Stimulated activated naive CD8-positive, alpha-beta T cell treated with anti-CD3 and anti-CD28 coated beads, Interleukin-15, Interleukin-2, amounts not matched to agents 100 ng/mL and 50 ng/mL, for 24 hours (primary cell): ENCODE results near the gene ARHGEF38.

Source experiments
- H3K27ac Mint-ChIP-seq: one replicate; pipeline ENCODE4 v1.8.0; 2021; ENCODE audit warnings: mild to moderate bottlenecking, mixed read lengths
- H3K27me3 Mint-ChIP-seq: one replicate; pipeline ENCODE4 v1.8.0; 2021; ENCODE audit warnings: mixed read lengths
- H3K36me3 Mint-ChIP-seq: one replicate; pipeline ENCODE4 v1.8.0; 2021; ENCODE audit warnings: low read depth, mixed read lengths
- H3K4me1 Mint-ChIP-seq: one replicate; pipeline ENCODE4 v1.8.0; 2021; ENCODE audit warnings: low read depth, mixed read lengths
- H3K4me3 Mint-ChIP-seq: one replicate; pipeline ENCODE4 v1.8.0; 2021; ENCODE audit warnings: mild to moderate bottlenecking, mixed read lengths
- H3K9me3 Mint-ChIP-seq: one replicate; pipeline ENCODE4 v1.8.0; 2021; ENCODE audit warnings: mixed read lengths

Gene ARHGEF38, protein sequence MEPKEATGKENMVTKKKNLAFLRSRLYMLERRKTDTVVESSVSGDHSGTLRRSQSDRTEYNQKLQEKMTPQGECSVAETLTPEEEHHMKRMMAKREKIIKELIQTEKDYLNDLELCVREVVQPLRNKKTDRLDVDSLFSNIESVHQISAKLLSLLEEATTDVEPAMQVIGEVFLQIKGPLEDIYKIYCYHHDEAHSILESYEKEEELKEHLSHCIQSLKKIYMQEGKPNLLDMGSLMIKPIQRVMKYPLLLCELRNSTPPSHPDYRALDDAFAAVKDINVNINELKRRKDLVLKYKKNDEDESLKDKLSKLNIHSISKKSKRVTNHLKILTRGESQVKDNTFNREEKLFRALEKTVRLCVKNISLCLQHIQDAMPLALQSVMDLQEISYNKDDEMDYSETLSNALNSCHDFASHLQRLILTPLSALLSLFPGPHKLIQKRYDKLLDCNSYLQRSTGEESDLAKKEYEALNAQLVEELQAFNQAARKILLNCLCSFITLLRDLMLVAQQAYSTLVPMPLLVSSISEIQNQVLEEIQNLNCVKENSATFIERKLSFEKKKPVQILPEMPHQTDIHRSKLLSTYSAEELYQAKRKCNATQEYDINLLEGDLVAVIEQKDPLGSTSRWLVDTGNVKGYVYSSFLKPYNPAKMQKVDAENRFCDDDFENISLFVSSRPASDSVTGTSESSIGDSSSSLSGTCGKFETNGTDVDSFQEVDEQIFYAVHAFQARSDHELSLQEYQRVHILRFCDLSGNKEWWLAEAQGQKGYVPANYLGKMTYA

DNA sequence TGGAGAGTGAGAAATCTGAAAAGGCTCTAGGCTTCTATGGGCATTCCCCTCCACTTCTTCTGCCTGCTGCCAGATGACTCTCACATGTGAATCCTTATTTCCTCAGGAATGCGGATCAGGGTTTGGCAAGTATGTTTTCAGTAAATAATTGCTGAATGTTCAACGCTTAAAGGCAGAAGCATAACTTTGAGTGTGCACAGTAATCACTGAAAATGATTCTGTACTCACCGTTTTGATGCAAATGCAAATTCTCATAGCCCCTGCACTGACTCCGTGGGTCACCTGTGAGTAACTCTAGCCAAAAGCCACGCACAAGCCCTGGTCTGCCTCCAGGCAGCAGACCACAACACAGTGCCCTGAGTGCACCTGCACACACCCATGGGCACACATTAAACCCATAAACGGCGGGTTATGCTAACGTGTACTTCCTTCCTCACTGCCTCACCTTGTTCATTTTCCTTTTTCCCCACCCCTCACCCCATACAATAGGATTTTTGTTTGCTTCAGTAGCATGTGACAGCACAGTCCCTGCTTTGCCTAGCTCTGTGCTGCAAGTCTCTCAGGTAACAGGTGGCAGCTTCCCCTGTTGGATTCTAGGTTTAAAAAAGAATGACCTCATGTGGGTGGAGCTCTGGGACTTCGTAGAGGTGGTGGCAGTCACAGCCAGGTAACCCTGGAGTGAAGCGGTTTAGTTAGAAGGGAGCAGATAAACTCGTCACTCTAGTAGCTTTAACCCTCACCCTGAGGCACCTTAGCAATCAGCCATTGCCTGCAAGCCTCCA is at the start of gene ARHGEF38:
ARHGEF38 (plus strand) TSS at position 656 of the 782 bp plus-strand sequence. CDS start 146 bp downstream, outside the sequence.
- no peaks in the 10 kb centered on the region for H3K4me1 Mint-ChIP-seq
- H3K9me3 Mint-ChIP-seq = no peaks in the 10 kb centered on the region
- H3K27me3 Mint-ChIP-seq = peaks cover 11% of the 10 kb centered on the region
- H3K27ac Mint-ChIP-seq = no peak within 1 kb of the TSS
- H3K4me3 Mint-ChIP-seq = no peak within 1 kb of the TSS
- no peaks in the 10 kb centered on the region for H3K36me3 Mint-ChIP-seq

DNA sequence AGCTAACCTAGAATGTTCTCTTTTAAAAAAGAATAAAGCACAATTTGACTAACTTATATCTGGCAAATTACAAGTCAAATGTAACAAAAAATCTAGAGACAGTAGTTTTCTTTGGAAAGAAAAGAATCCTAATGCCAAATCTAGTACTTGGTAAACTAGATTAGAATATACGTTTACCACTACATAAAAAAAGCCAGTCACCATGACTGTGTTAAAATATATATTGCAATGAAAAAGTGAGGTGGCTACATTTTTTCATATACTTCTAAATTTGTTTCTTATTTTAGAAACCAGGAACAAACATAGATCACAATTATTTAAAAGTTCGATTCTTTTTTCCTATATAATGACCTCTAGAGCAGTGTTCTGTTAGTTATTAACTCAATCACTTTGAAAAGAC is 48.9 kb upstream of the ARHGEF38 start:
- no peak overlapping the region for H3K27ac Mint-ChIP-seq
- H3K4me3 Mint-ChIP-seq = no peak overlapping the region
- H3K27me3 Mint-ChIP-seq = no peaks in the 10 kb centered on the region
- H3K9me3 Mint-ChIP-seq = no peaks in the 10 kb centered on the region
- H3K4me1 Mint-ChIP-seq = no peaks in the 10 kb centered on the region
- H3K36me3 Mint-ChIP-seq = no peaks in the 10 kb centered on the region

DNA sequence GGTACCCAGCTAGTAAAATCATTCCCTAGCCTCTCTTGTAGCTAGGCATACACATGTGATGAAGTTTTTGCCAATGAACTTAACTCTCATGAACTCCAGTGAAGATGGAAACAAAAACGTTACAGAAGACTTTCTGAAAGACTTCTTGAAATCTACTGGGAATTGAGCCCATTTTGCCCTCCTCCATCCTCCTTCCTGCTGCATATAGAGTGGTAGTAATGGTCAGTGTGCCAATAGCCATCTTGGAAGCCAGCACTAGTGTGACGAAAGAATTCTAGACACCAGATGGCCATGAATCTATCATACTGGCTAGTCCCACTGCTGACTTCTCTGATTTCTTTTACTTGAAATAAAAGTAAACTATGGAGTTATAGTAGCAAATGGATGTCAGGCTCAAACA is 47.7 kb upstream of the ARHGEF38 start:
- H3K4me3 Mint-ChIP-seq = no peak overlapping the region
- H3K4me1 Mint-ChIP-seq = no peaks in the 10 kb centered on the region
- H3K36me3 Mint-ChIP-seq = no peaks in the 10 kb centered on the region
- no peaks in the 10 kb centered on the region for H3K27me3 Mint-ChIP-seq
- H3K9me3 Mint-ChIP-seq = no peaks in the 10 kb centered on the region
- H3K27ac Mint-ChIP-seq = no peak overlapping the region

DNA sequence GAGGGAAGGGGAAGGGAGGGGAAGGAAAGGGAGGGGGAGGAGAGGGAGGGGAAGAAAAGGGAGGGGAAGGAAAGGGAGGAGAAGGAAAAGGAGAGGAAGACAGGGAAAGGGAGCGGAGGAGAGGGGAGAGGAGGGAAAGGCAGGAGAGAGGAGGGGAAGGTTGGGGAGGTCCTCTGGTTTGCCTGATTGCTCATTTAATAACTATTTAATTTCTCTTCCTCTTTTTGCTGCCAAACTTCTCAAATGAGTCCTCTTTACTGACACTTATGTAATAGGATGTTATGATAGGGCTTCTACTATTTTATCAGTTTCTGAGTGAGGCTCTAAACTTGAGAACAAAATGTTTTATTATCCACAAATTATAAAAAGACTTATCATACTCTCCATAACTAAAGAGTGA is 43.1 kb upstream of the ARHGEF38 start:
- no peaks in the 10 kb centered on the region for H3K36me3 Mint-ChIP-seq
- H3K4me1 Mint-ChIP-seq = no peaks in the 10 kb centered on the region
- H3K4me3 Mint-ChIP-seq = no peak overlapping the region
- no peak overlapping the region for H3K27ac Mint-ChIP-seq
- peaks cover 23% of the 10 kb centered on the region for H3K27me3 Mint-ChIP-seq
- H3K9me3 Mint-ChIP-seq = peaks cover 10% of the 10 kb centered on the region

DNA sequence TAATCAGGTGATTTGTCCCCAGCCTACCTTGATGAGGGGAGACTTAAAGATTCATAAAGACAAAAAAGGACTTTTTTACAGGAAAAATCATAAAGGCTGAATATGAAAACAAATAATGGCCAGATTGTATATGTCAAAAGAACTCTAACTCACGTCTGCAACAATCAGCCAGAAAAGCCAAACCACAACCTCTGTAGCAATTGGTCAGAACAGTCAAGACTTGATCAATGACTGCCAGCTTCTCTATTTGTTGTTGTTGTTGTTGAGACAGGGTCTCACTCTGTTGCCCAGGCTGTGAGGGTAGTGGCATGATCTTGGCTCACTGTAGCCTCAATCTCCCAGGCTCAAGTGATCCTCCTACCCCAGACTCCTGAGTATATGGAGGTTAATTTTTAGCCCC is 42.7 kb upstream of the ARHGEF38 start:
- no peak overlapping the region for H3K4me3 Mint-ChIP-seq
- H3K36me3 Mint-ChIP-seq = no peaks in the 10 kb centered on the region

DNA sequence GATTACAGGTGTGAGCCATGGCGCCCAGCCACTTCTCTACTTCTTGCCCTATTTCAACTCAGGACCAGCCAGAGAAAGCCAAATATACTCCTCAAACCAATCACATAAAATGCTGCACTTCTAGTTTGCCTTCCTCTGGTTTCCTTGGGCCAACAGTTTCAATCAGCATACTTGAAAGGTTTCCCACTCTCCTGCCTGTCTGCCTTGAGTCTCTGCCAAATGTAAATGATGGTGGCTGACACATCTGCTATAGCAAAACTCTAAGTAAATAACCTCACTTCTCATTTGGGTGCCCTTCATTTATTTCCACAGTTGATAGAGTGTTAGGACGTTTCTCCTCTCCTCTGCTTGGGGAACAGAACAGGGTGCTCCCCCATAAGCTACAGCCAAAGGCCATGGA is 42.2 kb upstream of the ARHGEF38 start:
- peaks cover 27% of the 10 kb centered on the region for H3K27me3 Mint-ChIP-seq
- peaks cover 10% of the 10 kb centered on the region for H3K9me3 Mint-ChIP-seq
- H3K27ac Mint-ChIP-seq = no peak overlapping the region
- no peak overlapping the region for H3K4me3 Mint-ChIP-seq
- no peaks in the 10 kb centered on the region for H3K4me1 Mint-ChIP-seq
- no peaks in the 10 kb centered on the region for H3K36me3 Mint-ChIP-seq

More for the DNA sequence above, 42.7 kb upstream of the ARHGEF38 start:
- Mint-ChIP-seq H3K9me3 (peaks cover 10% of the 10 kb centered on the region), H3K4me1 (no peaks in the 10 kb centered on the region), H3K27me3 (peaks cover 23% of the 10 kb centered on the region), H3K27ac (no peak overlapping the region)

DNA sequence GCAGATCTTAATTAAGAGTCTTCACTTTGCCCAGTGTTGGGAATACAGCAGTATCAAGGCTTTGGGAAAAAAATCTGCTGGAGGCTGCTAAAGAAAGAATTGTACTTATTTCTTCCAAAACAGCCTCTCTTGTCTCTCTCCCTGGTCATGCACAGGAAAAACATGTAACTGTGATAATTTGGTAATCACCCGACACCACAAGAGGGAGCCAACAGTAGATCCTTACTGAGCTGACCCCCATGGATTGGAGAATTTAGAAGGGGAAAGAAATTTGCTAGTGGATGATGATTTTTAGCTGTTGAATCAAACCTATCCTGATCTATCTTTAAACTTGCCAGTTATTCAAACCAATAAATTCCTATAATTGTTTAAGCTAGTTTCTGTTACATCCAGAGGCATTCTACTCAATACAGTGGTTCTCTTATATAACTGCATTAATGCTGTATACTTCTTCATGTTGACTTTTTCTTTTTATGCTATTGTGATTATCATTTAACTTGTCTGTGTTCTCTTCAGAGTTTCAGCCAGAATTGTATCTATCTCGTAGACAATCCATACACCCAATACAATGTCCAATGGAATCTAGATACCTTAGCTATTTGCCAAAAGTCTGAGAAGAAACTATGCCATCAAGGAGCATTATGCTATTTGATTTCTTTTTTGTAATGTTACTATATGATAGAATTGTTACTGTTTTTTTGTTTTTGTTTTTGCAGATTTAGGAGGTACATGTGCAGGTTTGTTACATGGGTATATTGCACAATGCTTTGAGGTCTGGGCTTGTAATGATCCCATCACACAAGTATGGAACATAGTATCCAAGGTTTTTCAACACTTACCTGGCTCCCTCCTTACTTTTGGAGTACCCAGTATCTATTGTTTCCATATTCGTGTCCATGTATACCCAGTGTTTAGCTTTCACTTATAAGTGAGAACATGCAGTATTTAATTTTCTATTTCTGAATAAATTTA is 31.3 kb upstream of the ARHGEF38 start:
- no peak overlapping the region for H3K27ac Mint-ChIP-seq
- peaks cover 24% of the 10 kb centered on the region for H3K27me3 Mint-ChIP-seq
- no peaks in the 10 kb centered on the region for H3K9me3 Mint-ChIP-seq
- no peak overlapping the region for H3K4me3 Mint-ChIP-seq
- H3K4me1 Mint-ChIP-seq = no peaks in the 10 kb centered on the region
- no peaks in the 10 kb centered on the region for H3K36me3 Mint-ChIP-seq

DNA sequence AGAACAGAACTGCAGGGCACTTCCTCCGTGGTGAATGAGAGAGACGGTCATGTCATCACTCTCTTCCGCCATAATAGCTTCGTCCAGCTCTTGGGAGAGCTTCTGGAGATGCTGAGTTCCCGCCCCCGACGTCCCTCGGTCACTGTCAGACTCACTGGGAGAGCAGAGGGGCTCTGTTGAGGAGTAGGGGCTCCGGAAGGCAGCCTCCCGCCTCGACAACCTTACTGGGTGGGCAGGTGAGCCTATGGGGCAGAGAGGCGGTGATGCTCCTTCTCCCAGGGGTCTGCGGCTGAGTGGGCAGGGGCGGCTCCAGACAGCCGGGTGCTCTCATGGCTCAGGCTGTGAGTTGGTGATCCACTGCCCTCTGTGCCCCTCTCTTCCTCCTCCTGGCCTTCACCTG is 25.8 kb upstream of the ARHGEF38 start:
- no peaks in the 10 kb centered on the region for H3K9me3 Mint-ChIP-seq
- no peak overlapping the region for H3K27ac Mint-ChIP-seq
- no peaks in the 10 kb centered on the region for H3K4me1 Mint-ChIP-seq
- H3K36me3 Mint-ChIP-seq = no peaks in the 10 kb centered on the region
- peaks cover 13% of the 10 kb centered on the region for H3K27me3 Mint-ChIP-seq
- no peak overlapping the region for H3K4me3 Mint-ChIP-seq

DNA sequence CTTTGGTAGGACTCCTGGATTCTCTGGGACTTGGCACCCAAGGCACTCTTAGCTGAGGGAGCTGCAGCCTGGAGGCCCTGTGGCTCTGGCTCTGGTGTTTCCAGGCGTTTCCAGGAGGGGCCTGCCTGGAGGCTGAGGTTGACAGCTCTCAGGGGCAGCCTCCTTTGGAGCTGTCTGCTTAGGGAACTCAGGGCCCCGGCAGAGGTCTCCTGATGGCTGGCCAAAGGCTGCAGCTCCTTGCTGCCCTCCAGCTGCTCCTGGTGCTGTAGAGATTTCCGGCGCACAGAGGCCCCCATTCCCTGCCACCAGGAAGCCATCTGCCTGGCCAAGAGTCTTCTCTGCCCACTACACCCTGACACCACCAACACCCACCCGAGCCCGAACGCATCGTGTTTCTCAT is 25.3 kb upstream of the ARHGEF38 start:
- Mint-ChIP-seq H3K4me3 (no peak overlapping the region), H3K27ac (no peak overlapping the region), H3K9me3 (no peaks in the 10 kb centered on the region), H3K27me3 (peaks cover 13% of the 10 kb centered on the region), H3K36me3 (no peaks in the 10 kb centered on the region), H3K4me1 (no peaks in the 10 kb centered on the region)

DNA sequence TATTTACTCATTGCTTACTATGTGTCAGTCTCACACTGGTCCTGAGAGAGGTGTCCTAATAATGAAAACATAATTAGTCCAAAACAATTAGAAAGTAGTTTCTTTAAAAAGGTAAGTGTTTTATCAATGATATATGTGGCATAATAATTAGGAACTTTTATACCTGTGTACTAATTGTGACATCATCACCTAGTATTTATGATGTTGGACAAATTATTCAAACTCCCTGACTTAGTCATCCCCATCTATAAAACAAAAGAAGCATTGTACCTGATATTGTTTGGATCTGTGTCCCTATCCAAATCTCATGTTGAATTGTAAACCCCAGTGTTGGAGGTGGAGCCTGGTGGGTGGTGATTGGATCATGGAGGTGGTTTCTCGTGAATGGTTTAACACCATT is 15.8 kb upstream of the ARHGEF38 start:
- Mint-ChIP-seq H3K27me3 (peaks cover 9% of the 10 kb centered on the region), H3K4me3 (no peak overlapping the region), H3K4me1 (no peaks in the 10 kb centered on the region), H3K36me3 (no peaks in the 10 kb centered on the region), H3K27ac (no peak overlapping the region), H3K9me3 (no peaks in the 10 kb centered on the region)

DNA sequence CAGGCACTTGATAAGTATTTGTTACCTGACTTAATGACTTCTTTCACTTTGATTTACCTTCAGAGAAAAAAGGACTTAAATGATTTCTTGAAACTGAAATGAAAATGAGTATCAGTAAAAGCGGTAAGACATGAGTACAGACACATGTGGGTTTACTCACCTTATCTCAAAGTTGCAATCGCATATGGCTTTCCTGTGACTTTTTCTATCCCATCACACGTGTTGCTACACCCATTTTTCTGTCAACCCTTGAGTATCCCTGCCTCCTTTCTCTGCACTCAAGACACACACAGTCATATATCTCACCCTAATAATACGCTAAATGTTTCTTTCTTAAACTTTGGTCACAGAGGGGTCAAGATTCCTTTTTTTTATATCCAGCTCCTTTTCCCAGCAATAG is 11.0 kb upstream of the ARHGEF38 start:
- Mint-ChIP-seq H3K36me3 (no peaks in the 10 kb centered on the region), H3K27me3 (peaks cover 14% of the 10 kb centered on the region), H3K27ac (no peak overlapping the region), H3K4me3 (no peak overlapping the region), H3K9me3 (no peaks in the 10 kb centered on the region), H3K4me1 (no peaks in the 10 kb centered on the region)

DNA sequence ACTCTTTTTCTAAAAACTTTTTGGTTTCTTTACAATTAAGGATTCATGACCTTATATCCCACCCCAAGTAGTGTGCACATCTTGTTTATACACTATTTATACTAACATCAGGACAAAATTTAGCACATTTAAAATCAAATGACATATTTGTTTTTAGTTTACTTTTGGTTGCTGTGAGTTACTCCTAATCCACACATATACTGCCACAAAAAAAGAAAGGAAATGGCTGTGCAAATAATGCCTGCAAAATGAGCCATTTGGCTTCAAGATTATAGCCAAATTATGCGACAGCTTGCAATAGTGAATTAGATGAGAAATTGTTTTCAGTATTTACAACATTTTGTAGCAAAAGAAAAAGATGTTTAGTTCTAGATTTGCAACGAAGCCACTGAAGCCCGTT is 10.4 kb upstream of the ARHGEF38 start:
- H3K4me1 Mint-ChIP-seq = no peaks in the 10 kb centered on the region

DNA sequence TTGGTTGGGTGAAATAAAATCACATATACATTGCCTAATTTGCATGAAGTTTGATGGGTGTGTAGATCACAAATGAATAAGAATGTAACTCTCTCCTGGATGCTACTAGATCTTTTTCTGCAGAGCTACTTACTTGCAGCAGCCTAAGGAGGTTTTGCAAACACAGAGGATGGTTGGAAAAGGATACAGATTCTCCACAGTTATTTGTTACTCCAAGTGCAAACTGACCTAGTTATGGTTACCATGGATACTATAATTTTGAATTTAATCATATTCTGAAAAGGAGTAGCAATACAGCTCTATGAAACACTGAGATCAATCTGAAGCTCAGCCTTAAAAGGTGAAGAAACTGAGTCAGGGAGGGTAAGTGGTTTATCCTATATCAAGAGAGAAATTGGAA is 9.1 kb upstream of the ARHGEF38 start:
- Mint-ChIP-seq H3K36me3 (no peaks in the 10 kb centered on the region), H3K27ac (no peak overlapping the region), H3K27me3 (peaks cover 9% of the 10 kb centered on the region), H3K4me1 (no peaks in the 10 kb centered on the region), H3K9me3 (no peaks in the 10 kb centered on the region), H3K4me3 (no peak overlapping the region)

More for the DNA sequence above, 10.4 kb upstream of the ARHGEF38 start:
- H3K4me3 Mint-ChIP-seq = no peak overlapping the region
- no peaks in the 10 kb centered on the region for H3K36me3 Mint-ChIP-seq
- no peak overlapping the region for H3K27ac Mint-ChIP-seq
- H3K27me3 Mint-ChIP-seq = peaks cover 10% of the 10 kb centered on the region
- H3K9me3 Mint-ChIP-seq = no peaks in the 10 kb centered on the region

DNA sequence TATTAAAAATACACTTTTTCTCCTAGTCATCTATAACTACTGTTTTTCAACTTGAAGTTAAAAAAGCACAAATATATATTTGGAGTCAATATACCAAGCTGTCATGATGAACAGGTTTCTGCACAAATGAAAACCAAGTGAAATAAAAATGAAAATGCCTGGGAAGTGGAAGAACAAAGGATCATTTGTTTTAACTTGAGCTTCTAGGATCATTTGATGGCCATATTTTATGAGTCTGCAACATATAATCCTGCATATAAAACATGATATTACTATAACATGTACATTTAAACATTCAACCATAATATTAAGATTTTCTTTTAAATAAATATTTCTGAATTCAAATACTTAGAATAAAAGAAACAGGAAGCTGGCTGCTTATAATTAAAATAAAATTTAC is 8.5 kb upstream of the ARHGEF38 start:
- Mint-ChIP-seq H3K27me3 (peaks cover 9% of the 10 kb centered on the region), H3K4me1 (no peaks in the 10 kb centered on the region), H3K27ac (no peak overlapping the region), H3K9me3 (no peaks in the 10 kb centered on the region), H3K4me3 (no peak overlapping the region), H3K36me3 (no peaks in the 10 kb centered on the region)
